Measurements from ENCODE around the gene BMI1. TPM values are rescaled to one million over a fixed set of nuclear protein-coding genes. Genes with fewer than 3 reads are reported as not detected.

The BMI1 gene
- total and polyA plus RNA-seq, 2 of the 4 experiments (the other 2 are of a cell fraction) = 19.7 to 25.8 TPM

GRCh38 chr10:22368981-22369380 lies 48.1 kb downstream of the BMI1 start:
- BruUV-seq (replicated peaks) = no TSS peak

More at GRCh38 chr10:22368981-22369380, 48.1 kb downstream of the BMI1 start:
- ChIA-PET CTCF (no interaction called here), POLR2A (ENCODE audit: unreplicated experiment) (no interaction called here)
- ATAC-seq (ENCODE audit: low read depth) (no peak), DNase-seq (no peak)
- Histone ChIP-seq H3K9me1 (ENCODE audit: insufficient read depth, low read length) (no peaks in the 10 kb centered on the region), H3K14ac (replicated peaks; ENCODE audit: low read depth, low read length) (no peak overlapping the region), H4K5ac (ENCODE audit: low read depth, low read length) (no peak overlapping the region), H3K4me1 (ENCODE audit: control insufficient read depth, insufficient read depth, low read length) (no peaks in the 10 kb centered on the region), H3K27me3 (ENCODE audit: control insufficient read depth, insufficient read depth, low read length) (peaks cover 5% of the 10 kb centered on the region), H3K4ac (ENCODE audit: low read depth, low read length) (no peak overlapping the region), H2BK5ac (ENCODE audit: low read depth, low read length, poor library complexity, severe bottlenecking) (no peak overlapping the region), H4K20me1 (ENCODE audit: insufficient read depth, low read length) (no peaks in the 10 kb centered on the region), H3K4me2 (ENCODE audit: low read depth, low read length) (no peak overlapping the region), H2BK15ac (ENCODE audit: low read depth, low read length) (no peak overlapping the region), H3K36me3 (ENCODE audit: control insufficient read depth, insufficient read depth, low read length) (no peaks in the 10 kb centered on the region), H3K9ac (ENCODE audit: low read depth, low read length) (no peak overlapping the region), H3K9me3 (ENCODE audit: control insufficient read depth, insufficient read depth, low read length) (no peaks in the 10 kb centered on the region), H2AK9ac (replicated peaks; ENCODE audit: low read depth, low read length, poor library complexity) (no peak overlapping the region), H4K91ac (ENCODE audit: insufficient read depth, low read depth, low read length) (no peak overlapping the region), H3K27ac (ENCODE audit: insufficient read depth, low read length) (no peak overlapping the region), H3K18ac (ENCODE audit: low read depth, low read length) (no peak overlapping the region), H4K8ac (ENCODE audit: low read depth in 2 of 2, low read length in 2 of 2) (no peak overlapping the region), H2BK20ac (ENCODE audit: low read depth, low read length) (no peak overlapping the region), H2AFZ (replicated peaks; ENCODE audit: low read length, poor library complexity) (no peak overlapping the region), H3K56ac (ENCODE audit: extremely low read depth, insufficient read depth, low read length) (no peak overlapping the region), H3K23ac (ENCODE audit: low read depth, low read length) (no peak overlapping the region), H3K79me1 (ENCODE audit: low read depth in 1 of 2, low read length in 2 of 2) (no peaks in the 10 kb centered on the region), H2BK120ac (ENCODE audit: low read depth, low read length) (no peak overlapping the region), H2AK5ac (ENCODE audit: low read depth, low read length) (no peak overlapping the region), H3K4me3 (ENCODE audit: insufficient read depth, low read depth, low read length) (no peak overlapping the region)
- no CpG with 5 or more reads among the region's 2 CpGs for WGBS, 2 experiments (ENCODE audit: extremely low coverage in 2 of 2, insufficient read length in 1 of 2)
- no peak for TF ChIP-seq FOS (IDR thresholded peaks at IDR 0.05; ENCODE audit: low read depth, low read length)
- TF ChIP-seq MAZ (IDR thresholded peaks at IDR 0.05; ENCODE audit: borderline replicate concordance, low read depth, low read length) = no peak
- TF ChIP-seq RAD21 (IDR thresholded peaks at IDR 0.05; ENCODE audit: low read length) = no peak
- TF ChIP-seq SMC3 (IDR thresholded peaks at IDR 0.05; ENCODE audit: low read depth, low read length) = no peak
- TF ChIP-seq MXI1 (IDR thresholded peaks at IDR 0.05; ENCODE audit: borderline replicate concordance, low read depth, low read length) = no peak
- TF ChIP-seq RCOR1 (IDR thresholded peaks at IDR 0.05; ENCODE audit: insufficient replicate concordance, low read length) = no peak
- no peak for TF ChIP-seq CHD1 (IDR thresholded peaks at IDR 0.05; ENCODE audit: low read depth, low read length)
- TF ChIP-seq NFE2L2 (IDR thresholded peaks at IDR 0.05; ENCODE audit: low read depth, low read length) = no peak
- TF ChIP-seq BHLHE40 (IDR thresholded peaks at IDR 0.05; ENCODE audit: low read depth, low read length) = no peak
- TF ChIP-seq CTCF (conservative IDR thresholded peaks at IDR 0.05; ENCODE audit: low read depth, low read length) = no peak
- TF ChIP-seq CEBPB (IDR thresholded peaks at IDR 0.05; ENCODE audit: low read depth, low read length) = no peak
- no peak for TF ChIP-seq ELK1 (IDR thresholded peaks at IDR 0.05; ENCODE audit: borderline replicate concordance, low read depth, low read length)
- TF ChIP-seq POLR2A (IDR thresholded peaks at IDR 0.05; ENCODE audit: low read depth, low read length) = no peak
- no peak for TF ChIP-seq RFX5 (IDR thresholded peaks at IDR 0.05; ENCODE audit: low read depth, low read length)
- in situ Hi-C loops (cut with MboI; ENCODE audit: low sequenced_read_pairs) (no loop called here), dilution Hi-C loops (cut with HindIII; ENCODE audit: low sequenced_read_pairs, unreplicated experiment) (no loop called here), intact Hi-C loops (cut with micrococcal nuclease) (no loop called here)
